ENCODE data around the gene ZNF14. TPM values are rescaled to one million over a fixed set of nuclear protein-coding genes. Genes with fewer than 3 reads are reported as not detected.
A peak's percentile ranks its signal among the peaks of the same experiment; 100 is the strongest.

ZNF14 gene
- total and polyA plus RNA-seq, 2 of the 13 experiments (the other 11 are each of a cell fraction or from before 2014, with no cell fraction given): 1.9 to 6.2 TPM

DNA sequence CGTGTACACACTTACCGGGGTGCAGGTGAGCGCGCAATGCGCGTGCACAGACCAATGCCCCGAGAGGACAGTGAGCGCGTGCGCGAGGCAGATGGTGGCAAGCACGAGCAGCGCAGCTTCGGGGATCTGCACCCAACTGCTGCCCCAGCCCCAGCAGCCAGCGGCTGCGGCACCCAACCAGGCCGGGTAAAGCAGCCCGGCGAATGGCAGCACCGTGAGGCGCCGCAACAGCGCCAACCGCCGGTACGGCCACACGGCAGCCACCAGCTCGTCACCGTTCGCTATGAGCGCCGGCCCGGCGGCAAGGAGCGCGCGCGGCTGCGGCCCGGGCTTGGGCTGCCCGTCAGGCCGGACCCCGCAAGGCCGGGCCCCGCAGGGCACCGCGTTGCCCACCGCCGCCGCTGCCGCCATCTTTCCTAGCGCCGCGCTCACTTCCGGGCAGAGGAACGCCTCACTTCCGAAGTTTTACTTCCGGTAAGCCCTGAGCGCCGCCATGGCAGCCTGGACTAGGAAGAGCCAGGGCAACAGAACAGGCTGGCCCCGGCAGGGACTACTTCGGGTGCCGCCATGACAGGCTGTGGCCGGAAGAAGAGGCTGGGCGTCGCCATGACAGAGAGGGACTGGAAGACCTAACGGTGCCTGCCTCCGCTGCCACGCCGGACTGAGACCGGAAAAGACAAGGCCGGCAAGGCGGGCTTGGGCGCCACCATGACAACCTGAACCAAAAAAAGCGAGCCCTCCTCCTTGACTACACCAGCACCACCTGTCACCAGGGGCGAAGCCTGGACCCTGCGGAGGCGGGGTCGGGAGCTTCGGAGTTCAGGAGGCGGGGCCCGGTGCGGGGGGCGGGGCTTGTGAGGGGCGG is 69.4 kb downstream of the ZNF14 start, which contains the start of gene ATP13A1:
Gene ATP13A1 (minus strand): TSS at position 421 of the 865 bp plus-strand sequence. CDS start 10 bp downstream, at position 411.
- DNase-seq (ENCODE audit: low spot score) (peak; percentile 95), ATAC-seq (peak; percentile 87), FAIRE-seq (no peak)
- CTCF ChIA-PET (ENCODE audit: low intra/inter-chr PET ratio, low total read pairs): no interaction called here
- POLR2A ChIA-PET: interaction anchor here (0.6 to 1.6 kb wide), 7 partner anchors 14 to 203 kb away, joined by 3 to 18 read pairs (median 5); partner anchors contain the start of genes ZNF14 and ZNF253
- in situ Hi-C loops (cut with HindIII; ENCODE audit: extremely low pct_ligation_motif_present, low pct_unique_long_range_greater_than_20kb): no loop called here
- Histone ChIP-seq H3K36me3 (replicated peaks in 1 of 2; ENCODE audit: control insufficient read depth in 1 of 2, insufficient read depth in 2 of 2, low read length in 2 of 2) (peaks cover 12 to 13% of the 10 kb centered on the region in 2 experiments; a peak in 4 of 5 replicates), H3K4me1 (ENCODE audit: insufficient read depth, low read length) (peaks cover 56% of the 10 kb centered on the region), H2AFZ (ENCODE audit: low read length) (no peak within 1 kb of the TSS), H3K4me3 (replicated peaks in 1 of 3; ENCODE audit: insufficient read depth in 1 of 3, low read depth in 2 of 3, low read length in 3 of 3) (peak within 1 kb of the TSS; percentile 79 to 99 (median 95)), H3K79me2 (ENCODE audit: insufficient read depth, low read length) (peaks cover 32% of the 10 kb centered on the region), H3K9me3 (ENCODE audit: low read length) (no peaks in the 10 kb centered on the region), H3K4me2 (ENCODE audit: low read depth, low read length) (peak within 1 kb of the TSS; percentile 92), H3K27me3 (ENCODE audit: control insufficient read depth in 1 of 2, insufficient read depth in 2 of 2, low read length in 2 of 2) (no peaks in the 10 kb centered on the region; a peak in 1 of 5 replicates), H4K20me1 (ENCODE audit: insufficient read depth, low read length) (peaks cover 20% of the 10 kb centered on the region), H3K27ac (ENCODE audit: extremely low read length, insufficient read depth, low read length) (peak within 1 kb of the TSS; percentile 97), H3K9ac (ENCODE audit: insufficient read depth, low read depth, low read length) (peak within 1 kb of the TSS; percentile 92)
- intact Hi-C loops (cut with micrococcal nuclease; ENCODE audit: unreplicated experiment): loop anchor here (2.0 kb wide), 1 partner anchor 203 kb away; no protein-coding TSS in a partner anchor
- BruUV-seq (replicated peaks): no TSS peak
- WGBS (ENCODE audit: low lambda C conversion rate): 2% methylated on average over 10 of the region's 85 CpGs
- peak; percentile 70 for TF ChIP-seq TAF15 (IDR thresholded peaks at IDR 0.05; ENCODE audit: low read depth, low read length, poor library complexity, severe bottlenecking)
- TF ChIP-seq, protein P1, sequence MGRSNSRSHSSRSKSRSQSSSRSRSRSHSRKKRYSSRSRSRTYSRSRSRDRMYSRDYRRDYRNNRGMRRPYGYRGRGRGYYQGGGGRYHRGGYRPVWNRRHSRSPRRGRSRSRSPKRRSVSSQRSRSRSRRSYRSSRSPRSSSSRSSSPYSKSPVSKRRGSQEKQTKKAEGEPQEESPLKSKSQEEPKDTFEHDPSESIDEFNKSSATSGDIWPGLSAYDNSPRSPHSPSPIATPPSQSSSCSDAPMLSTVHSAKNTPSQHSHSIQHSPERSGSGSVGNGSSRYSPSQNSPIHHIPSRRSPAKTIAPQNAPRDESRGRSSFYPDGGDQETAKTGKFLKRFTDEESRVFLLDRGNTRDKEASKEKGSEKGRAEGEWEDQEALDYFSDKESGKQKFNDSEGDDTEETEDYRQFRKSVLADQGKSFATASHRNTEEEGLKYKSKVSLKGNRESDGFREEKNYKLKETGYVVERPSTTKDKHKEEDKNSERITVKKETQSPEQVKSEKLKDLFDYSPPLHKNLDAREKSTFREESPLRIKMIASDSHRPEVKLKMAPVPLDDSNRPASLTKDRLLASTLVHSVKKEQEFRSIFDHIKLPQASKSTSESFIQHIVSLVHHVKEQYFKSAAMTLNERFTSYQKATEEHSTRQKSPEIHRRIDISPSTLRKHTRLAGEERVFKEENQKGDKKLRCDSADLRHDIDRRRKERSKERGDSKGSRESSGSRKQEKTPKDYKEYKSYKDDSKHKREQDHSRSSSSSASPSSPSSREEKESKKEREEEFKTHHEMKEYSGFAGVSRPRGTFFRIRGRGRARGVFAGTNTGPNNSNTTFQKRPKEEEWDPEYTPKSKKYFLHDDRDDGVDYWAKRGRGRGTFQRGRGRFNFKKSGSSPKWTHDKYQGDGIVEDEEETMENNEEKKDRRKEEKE (IDR thresholded peaks at IDR 0.05): no peak
- TF ChIP-seq, protein P2, sequence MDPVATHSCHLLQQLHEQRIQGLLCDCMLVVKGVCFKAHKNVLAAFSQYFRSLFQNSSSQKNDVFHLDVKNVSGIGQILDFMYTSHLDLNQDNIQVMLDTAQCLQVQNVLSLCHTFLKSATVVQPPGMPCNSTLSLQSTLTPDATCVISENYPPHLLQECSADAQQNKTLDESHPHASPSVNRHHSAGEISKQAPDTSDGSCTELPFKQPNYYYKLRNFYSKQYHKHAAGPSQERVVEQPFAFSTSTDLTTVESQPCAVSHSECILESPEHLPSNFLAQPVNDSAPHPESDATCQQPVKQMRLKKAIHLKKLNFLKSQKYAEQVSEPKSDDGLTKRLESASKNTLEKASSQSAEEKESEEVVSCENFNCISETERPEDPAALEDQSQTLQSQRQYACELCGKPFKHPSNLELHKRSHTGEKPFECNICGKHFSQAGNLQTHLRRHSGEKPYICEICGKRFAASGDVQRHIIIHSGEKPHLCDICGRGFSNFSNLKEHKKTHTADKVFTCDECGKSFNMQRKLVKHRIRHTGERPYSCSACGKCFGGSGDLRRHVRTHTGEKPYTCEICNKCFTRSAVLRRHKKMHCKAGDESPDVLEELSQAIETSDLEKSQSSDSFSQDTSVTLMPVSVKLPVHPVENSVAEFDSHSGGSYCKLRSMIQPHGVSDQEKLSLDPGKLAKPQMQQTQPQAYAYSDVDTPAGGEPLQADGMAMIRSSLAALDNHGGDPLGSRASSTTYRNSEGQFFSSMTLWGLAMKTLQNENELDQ (CRISPR knock-in tag; IDR thresholded peaks at IDR 0.05; ENCODE audit: borderline replicate concordance): no peak
- TF ChIP-seq BRCA1 (CRISPR knock-in tag; IDR thresholded peaks at IDR 0.05): 0 out of 2 replicates have a peak, but pooled peaks have one; percentile 53
- TF ChIP-seq, protein P3, sequence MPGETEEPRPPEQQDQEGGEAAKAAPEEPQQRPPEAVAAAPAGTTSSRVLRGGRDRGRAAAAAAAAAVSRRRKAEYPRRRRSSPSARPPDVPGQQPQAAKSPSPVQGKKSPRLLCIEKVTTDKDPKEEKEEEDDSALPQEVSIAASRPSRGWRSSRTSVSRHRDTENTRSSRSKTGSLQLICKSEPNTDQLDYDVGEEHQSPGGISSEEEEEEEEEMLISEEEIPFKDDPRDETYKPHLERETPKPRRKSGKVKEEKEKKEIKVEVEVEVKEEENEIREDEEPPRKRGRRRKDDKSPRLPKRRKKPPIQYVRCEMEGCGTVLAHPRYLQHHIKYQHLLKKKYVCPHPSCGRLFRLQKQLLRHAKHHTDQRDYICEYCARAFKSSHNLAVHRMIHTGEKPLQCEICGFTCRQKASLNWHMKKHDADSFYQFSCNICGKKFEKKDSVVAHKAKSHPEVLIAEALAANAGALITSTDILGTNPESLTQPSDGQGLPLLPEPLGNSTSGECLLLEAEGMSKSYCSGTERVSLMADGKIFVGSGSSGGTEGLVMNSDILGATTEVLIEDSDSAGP (CRISPR knock-in tag; IDR thresholded peaks at IDR 0.05; ENCODE audit: borderline replicate concordance): peak; percentile 53
- no peak for TF ChIP-seq TOE1 (CRISPR knock-in tag; IDR thresholded peaks at IDR 0.05)
